ENCODE results near the gene KMT5B. TPM values are rescaled to one million over a fixed set of nuclear protein-coding genes. Genes with fewer than 3 reads are reported as not detected.

Gene KMT5B
- polyA plus RNA-seq, 1 experiment = 17.2 TPM

DNA sequence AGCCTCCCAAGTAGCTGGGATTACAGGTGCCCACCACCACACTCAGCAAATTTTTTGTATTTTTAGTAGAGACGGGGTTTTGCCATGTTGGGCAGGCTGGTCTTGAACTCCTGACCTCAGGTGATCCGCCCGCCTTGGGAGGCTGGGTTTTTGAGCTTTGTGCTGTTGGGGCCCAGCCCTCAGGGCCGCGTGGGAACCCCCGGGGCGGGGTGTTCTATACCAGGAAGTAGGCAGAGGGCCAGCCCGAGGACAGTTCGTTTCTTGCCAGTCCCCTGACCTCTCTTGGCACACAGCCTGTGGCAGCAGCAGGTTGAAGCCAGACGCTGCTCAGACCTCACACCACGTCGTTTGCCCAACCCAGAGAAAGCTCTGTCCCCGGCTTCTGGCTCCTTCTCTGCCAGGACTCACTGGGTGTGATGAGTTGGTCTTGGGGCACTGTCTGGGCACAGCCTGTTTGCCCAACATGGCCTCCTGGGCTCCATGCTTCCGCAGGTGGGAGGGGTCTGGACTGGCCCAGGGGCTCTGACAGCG is 67.0 kb downstream of the KMT5B start:
- no peak overlapping the region for H3K4me3 ChIP-seq (ENCODE audit: low read depth, low read length)
- CTCF ChIA-PET = interaction anchor here (0.5 kb wide), 1 partner anchor 304 kb away, joined by 3 read pairs; no protein-coding TSS in a partner anchor
- TF ChIP-seq CTCF (IDR thresholded peaks at IDR 0.05; ENCODE audit: low read depth, low read length) = no peak
- DNase-seq (ENCODE audit: low read depth, low spot score) = no peak
- no peaks in the 10 kb centered on the region; the same call in 1 of the 2 replicates for H3K9me3 ChIP-seq (ENCODE audit: control insufficient read depth, insufficient read depth, low read length)
- POLR2A ChIA-PET = interaction anchor here (1.5 kb wide), 1 partner anchor 27 kb away, joined by 3 read pairs; no protein-coding TSS in a partner anchor
- no peaks in the 10 kb centered on the region for H3K27me3 ChIP-seq (ENCODE audit: control insufficient read depth, insufficient read depth, low read length)
- no peak overlapping the region for H3K27ac ChIP-seq (ENCODE audit: low read depth, low read length)

GRCh38 chr11:68145120-68145866 is 67.8 kb downstream of the KMT5B start:
- Histone ChIP-seq H3K9me3 (ENCODE audit: control insufficient read depth, insufficient read depth, low read length) (no peaks in the 10 kb centered on the region; the same call in 1 of the 2 replicates), H3K27me3 (ENCODE audit: control insufficient read depth, insufficient read depth, low read length) (no peaks in the 10 kb centered on the region), H3K4me3 (ENCODE audit: low read depth, low read length) (no peak overlapping the region), H3K27ac (ENCODE audit: low read depth, low read length) (no peak overlapping the region)
- CTCF ChIA-PET = no interaction called here
- TF ChIP-seq CTCF (IDR thresholded peaks at IDR 0.05; ENCODE audit: low read depth, low read length) = no peak
- POLR2A ChIA-PET = no interaction called here
- DNase-seq (ENCODE audit: low read depth, low spot score) = no peak

GRCh38 chr11:68143310-68143689 is 69.8 kb downstream of the KMT5B start:
- H3K27ac ChIP-seq (ENCODE audit: low read depth, low read length) = no peak overlapping the region

DNA sequence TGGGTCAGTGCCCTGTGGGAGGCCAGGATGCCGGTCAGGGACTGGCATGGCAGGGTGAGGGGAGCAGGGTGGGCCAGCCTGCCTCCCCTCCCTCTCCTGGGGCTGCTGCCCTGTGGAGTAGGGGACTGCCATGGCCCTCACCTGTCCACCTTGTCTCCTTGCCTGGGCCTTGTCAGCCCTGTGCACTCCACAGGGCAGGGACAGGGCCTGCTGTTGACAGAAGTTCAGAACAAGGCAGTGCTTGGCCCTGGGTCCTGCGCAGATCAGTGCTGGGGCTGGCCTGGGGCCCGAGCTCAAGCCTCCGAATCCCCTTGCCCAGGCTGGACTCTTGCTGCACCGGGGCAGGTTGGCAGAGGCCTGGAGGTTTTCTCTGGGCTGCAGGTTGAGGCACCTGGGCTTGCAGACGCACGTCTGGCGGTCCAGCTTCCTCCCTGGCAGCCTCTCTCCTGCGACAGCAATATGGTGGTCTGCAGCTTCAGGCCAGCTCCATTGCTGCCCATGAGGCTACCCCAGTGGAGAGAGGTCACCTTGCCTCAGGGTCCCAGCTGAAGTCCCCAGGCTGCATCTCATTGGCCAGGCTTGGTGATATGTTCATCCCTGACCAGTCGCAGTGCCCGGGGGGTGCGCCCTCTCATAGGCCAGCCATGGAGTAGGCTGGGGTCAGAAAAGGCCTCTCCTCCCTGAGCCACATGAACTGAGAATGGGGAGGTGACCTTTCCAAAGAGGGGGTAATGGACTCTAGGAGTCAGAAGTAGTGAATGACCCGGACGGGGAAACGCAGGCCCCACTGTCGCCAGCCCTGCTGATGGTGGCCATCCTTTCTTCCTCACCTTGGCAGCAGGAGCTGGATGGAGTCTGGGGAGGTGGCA is 70.4 kb downstream of the KMT5B start:
- ChIA-PET POLR2A (no interaction called here), CTCF (no interaction called here)
- H3K27me3 ChIP-seq (ENCODE audit: control insufficient read depth, insufficient read depth, low read length) = no peaks in the 10 kb centered on the region
- no peak for TF ChIP-seq CTCF (IDR thresholded peaks at IDR 0.05; ENCODE audit: low read depth, low read length)
- DNase-seq (ENCODE audit: low read depth, low spot score) = no peak
- no peak overlapping the region for H3K4me3 ChIP-seq (ENCODE audit: low read depth, low read length)
- no peak overlapping the region for H3K27ac ChIP-seq (ENCODE audit: low read depth, low read length)
- no peaks in the 10 kb centered on the region; the same call in 1 of the 2 replicates for H3K9me3 ChIP-seq (ENCODE audit: control insufficient read depth, insufficient read depth, low read length)

More at GRCh38 chr11:68143310-68143689, 69.8 kb downstream of the KMT5B start:
- ChIA-PET POLR2A (no interaction called here), CTCF (no interaction called here)
- Histone ChIP-seq H3K9me3 (ENCODE audit: control insufficient read depth, insufficient read depth, low read length) (no peaks in the 10 kb centered on the region; the same call in 1 of the 2 replicates), H3K4me3 (ENCODE audit: low read depth, low read length) (no peak overlapping the region), H3K27me3 (ENCODE audit: control insufficient read depth, insufficient read depth, low read length) (no peaks in the 10 kb centered on the region)
- DNase-seq (ENCODE audit: low read depth, low spot score) = no peak
- no peak for TF ChIP-seq CTCF (IDR thresholded peaks at IDR 0.05; ENCODE audit: low read depth, low read length)

Measured in AG04450 (cell line).